Hepatocyte (in vitro differentiated cells): ENCODE results near the gene BRD3. TPM values are rescaled to one million over a fixed set of nuclear protein-coding genes. Genes with fewer than 3 reads are reported as not detected.

Source experiments
- DNase-seq: peaks from one replicate; pipeline ENCODE4 v3.0.0-alpha.2; 2016; ENCODE audit warnings: low spot score
- H2AFZ ChIP-seq: fragments of 200-600 bp; sonication (generic); 2 replicates; pipeline ENCODE4 v1.6.0; 2016; ENCODE audit warnings: antibody characterized with exemption, mild to moderate bottlenecking
- H3K27ac ChIP-seq: fragments of 200-600 bp; sonication (generic); 2 replicates; pipeline ENCODE4 v1.5.1; 2016; ENCODE audit warnings: mild to moderate bottlenecking
- H3K27me3 ChIP-seq: fragments of 200-600 bp; sonication (generic); 2 replicates; pipeline ENCODE4 v1.6.1; 2016
- H3K36me3 ChIP-seq: fragments of 200-600 bp; sonication (generic); replicated peaks from 2 replicates; pipeline ENCODE4 v1.5.1; 2016; ENCODE audit warnings: low read depth; ENCODE audit not compliant: insufficient read depth
- H3K4me1 ChIP-seq: fragments of 200-600 bp; sonication (generic); 2 replicates; pipeline ENCODE4 v1.5.1; 2016; ENCODE audit warnings: mild to moderate bottlenecking, moderate library complexity; ENCODE audit not compliant: insufficient read depth
- H3K4me2 ChIP-seq: fragments of 200-600 bp; sonication (generic); 2 replicates; pipeline ENCODE4 v1.6.0; 2016
- H3K4me3 ChIP-seq: fragments of 200-600 bp; sonication (generic); 2 replicates; pipeline ENCODE4 v1.5.1; 2016; ENCODE audit warnings: mild to moderate bottlenecking
- H3K79me2 ChIP-seq: fragments of 200-600 bp; sonication (generic); 2 replicates; pipeline ENCODE4 v1.6.0; 2017; ENCODE audit warnings: mild to moderate bottlenecking
- H3K9me2 ChIP-seq: fragments of 200-600 bp; sonication (generic); replicated peaks from 2 replicates; pipeline ENCODE4 v1.6.0; 2017; ENCODE audit warnings: mild to moderate bottlenecking; ENCODE audit not compliant: insufficient read depth
- H3K9me3 ChIP-seq: fragments of 200-600 bp; sonication (generic); 2 replicates; pipeline ENCODE4 v1.5.1; 2016; ENCODE audit warnings: low read depth, mild to moderate bottlenecking
- H4K20me1 ChIP-seq: fragments of 200-600 bp; sonication (generic); 2 replicates; pipeline ENCODE4 v1.6.0; 2016; ENCODE audit warnings: mild to moderate bottlenecking; ENCODE audit not compliant: insufficient read depth, poor library complexity, severe bottlenecking
- CTCF ChIP-seq: fragments of 200-600 bp; sonication (generic); IDR thresholded peaks from 2 replicates; pipeline ENCODE4 v1.5.1; 2016; ENCODE audit warnings: antibody characterized with exemption, mild to moderate bottlenecking; ENCODE audit not compliant: poor library complexity
- EZH2 ChIP-seq: fragments of 200-600 bp; sonication (generic); IDR thresholded peaks from 2 replicates; pipeline ENCODE4 v1.6.1; 2016; ENCODE audit warnings: antibody characterized with exemption, mild to moderate bottlenecking, borderline replicate concordance
- EZH2phosphoT487 ChIP-seq: fragments of 200-600 bp; sonication (generic); IDR thresholded peaks from one replicate; pipeline ENCODE4 v1.6.1; 2018; ENCODE audit warnings: antibody characterized with exemption, mild to moderate bottlenecking, low read depth, moderate library complexity; ENCODE audit not compliant: unreplicated experiment, severe bottlenecking
- WGBS: methylation state at CpG from one replicate; pipeline ENCODE4 v1.1.6; 2016; ENCODE audit warnings: low lambda C conversion rate; ENCODE audit errors: missing lambda C conversion rate; 5-methylcytosine and 5-hydroxymethylcytosine counted together
- polyA plus RNA-seq: library from polyadenylated mRNA; unstranded; fragments of >200 nt; fragmentation: Nextera tagmentation; extraction: Ambion mirVana; gene quantifications from 2 replicates; pipeline ENCODE4 v1.2.1, GENCODE V29; 2016
- total RNA-seq: library from RNA; depleted of rRNA; stranded (reverse); fragments of >200 nt; gene quantifications from 2 replicates; pipeline ENCODE4 v1.2.3, GENCODE V29; 2014

The BRD3 gene
- total and polyA plus RNA-seq, 2 experiments from 2014 or later, result 9.0 to 29.6 TPM

DNA sequence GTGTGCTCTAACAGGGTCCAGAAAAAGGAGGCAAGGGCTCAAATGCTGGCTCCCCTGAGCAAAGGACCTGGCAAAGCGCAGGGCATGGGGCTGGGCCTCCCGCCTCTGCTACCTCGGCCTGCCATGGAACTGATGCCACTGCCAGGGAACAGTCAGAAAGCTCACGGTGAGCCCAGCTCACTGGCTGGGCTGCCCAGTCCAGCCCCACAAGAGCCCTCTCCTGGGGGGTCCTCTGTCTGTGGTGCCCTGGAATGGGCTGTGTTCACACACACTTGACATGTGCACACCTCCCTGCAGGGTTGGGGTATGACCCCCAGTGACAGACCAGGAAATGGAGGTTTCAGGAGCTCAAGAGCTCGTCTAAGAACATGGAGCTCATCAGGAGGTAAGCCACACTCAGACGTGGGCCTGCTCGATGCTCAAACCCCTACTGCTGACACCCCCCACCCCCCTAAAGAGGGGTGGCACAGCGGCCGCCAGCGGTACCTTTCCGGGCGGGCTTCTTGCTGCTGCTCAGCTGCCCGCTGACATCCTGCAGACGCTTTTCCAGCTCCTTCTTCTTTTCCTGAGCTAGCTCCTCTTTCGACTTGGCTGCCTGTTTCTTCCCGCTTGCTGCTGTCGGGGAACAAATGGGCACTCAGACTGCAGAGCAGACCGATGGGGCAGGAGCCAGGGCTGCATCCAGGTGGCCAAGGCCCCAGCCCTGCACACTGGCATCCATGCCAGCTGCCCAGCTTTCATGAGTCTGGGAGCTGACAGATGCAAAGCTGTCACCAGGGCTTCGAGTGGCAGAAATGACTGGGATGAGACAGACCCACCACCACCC is 33.4 kb downstream of the BRD3 start:
- H3K4me2 ChIP-seq, result no peak overlapping the region

GRCh38 chr9:134033516-134034214 is 34.2 kb downstream of the BRD3 start:
- WGBS, result 97% methylated on average over 26 of the region's 26 CpGs

More for the DNA sequence above, 33.4 kb downstream of the BRD3 start:
- no peaks in the 10 kb centered on the region for H3K27me3 ChIP-seq
- no peaks in the 10 kb centered on the region for H3K9me3 ChIP-seq
- no peak for DNase-seq
- H3K4me3 ChIP-seq, result no peak overlapping the region
- no peaks in the 10 kb centered on the region for H4K20me1 ChIP-seq
- WGBS, result 100% methylated on average over 19 of the region's 19 CpGs
- no peak for TF ChIP-seq EZH2
- no peak for TF ChIP-seq CTCF
- TF ChIP-seq EZH2phosphoT487, result no peak
- H3K36me3 ChIP-seq, result no peaks in the 10 kb centered on the region
- no peaks in the 10 kb centered on the region for H3K9me2 ChIP-seq
- no peaks in the 10 kb centered on the region for H3K4me1 ChIP-seq
- no peaks in the 10 kb centered on the region for H3K79me2 ChIP-seq
- H2AFZ ChIP-seq, result no peak overlapping the region
- H3K27ac ChIP-seq, result no peak overlapping the region

DNA sequence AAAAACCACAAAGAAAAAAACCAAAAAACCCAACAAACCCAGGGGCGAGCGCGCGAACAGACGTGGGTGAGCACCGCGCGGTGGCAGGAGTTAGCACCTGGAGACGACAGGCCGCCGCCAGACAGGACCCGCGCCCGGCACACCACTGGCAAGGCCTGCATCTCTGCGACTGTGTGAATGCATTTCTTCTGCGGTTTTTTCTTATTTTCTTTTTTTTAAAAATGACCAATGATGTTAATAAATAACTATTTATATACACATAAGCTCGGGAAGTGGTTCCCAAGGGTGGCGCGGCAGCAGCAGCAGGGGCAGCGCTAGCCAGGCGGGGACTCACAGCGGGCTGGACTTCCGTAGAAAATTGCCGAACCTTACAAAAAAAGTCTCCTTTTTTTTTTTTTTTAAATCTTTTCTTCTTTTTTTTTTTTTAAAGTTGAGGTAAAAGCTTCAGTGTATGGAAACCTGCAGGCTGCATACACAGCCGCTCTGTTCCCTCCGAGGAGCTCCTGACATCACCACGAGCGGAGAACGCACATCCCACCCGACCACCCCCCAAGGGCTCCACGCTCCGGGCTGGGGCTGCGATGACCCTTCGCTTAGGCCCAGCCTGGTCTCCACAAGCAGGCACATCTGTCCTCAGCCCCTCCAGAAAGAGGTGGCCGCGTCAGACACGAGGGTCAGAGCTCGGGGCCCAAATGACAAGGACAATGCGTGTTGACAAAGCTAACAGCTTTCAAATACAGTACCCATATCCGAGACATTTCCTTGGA is 35.2 kb downstream of the BRD3 start:
- H3K79me2 ChIP-seq, result no peaks in the 10 kb centered on the region
- no peak overlapping the region for H3K4me3 ChIP-seq
- H3K36me3 ChIP-seq, result no peaks in the 10 kb centered on the region

More at GRCh38 chr9:134033516-134034214, 34.2 kb downstream of the BRD3 start:
- no peak overlapping the region for H3K4me3 ChIP-seq
- H3K9me3 ChIP-seq, result no peaks in the 10 kb centered on the region
- no peak for TF ChIP-seq EZH2phosphoT487
- TF ChIP-seq EZH2, result no peak
- H3K79me2 ChIP-seq, result no peaks in the 10 kb centered on the region
- no peaks in the 10 kb centered on the region for H4K20me1 ChIP-seq
- H3K4me2 ChIP-seq, result no peak overlapping the region
- no peak overlapping the region for H2AFZ ChIP-seq
- no peak overlapping the region for H3K27ac ChIP-seq
- DNase-seq, result no peak
- H3K9me2 ChIP-seq, result no peaks in the 10 kb centered on the region
- no peaks in the 10 kb centered on the region for H3K36me3 ChIP-seq
- no peaks in the 10 kb centered on the region for H3K27me3 ChIP-seq
- no peaks in the 10 kb centered on the region for H3K4me1 ChIP-seq

More for the DNA sequence above, 35.2 kb downstream of the BRD3 start:
- Histone ChIP-seq H3K27ac (no peak overlapping the region), H3K4me1 (no peaks in the 10 kb centered on the region), H2AFZ (no peak overlapping the region), H3K9me2 (no peaks in the 10 kb centered on the region), H3K4me2 (no peak overlapping the region), H4K20me1 (no peaks in the 10 kb centered on the region), H3K9me3 (no peaks in the 10 kb centered on the region), H3K27me3 (no peaks in the 10 kb centered on the region)
- no peak for DNase-seq
- whole genome bisulfite sequencing, result 97% methylated on average over 40 of the region's 40 CpGs
- TF ChIP-seq EZH2, result no peak
- no peak for TF ChIP-seq EZH2phosphoT487
- TF ChIP-seq CTCF, result no peak
